Ectodermal cell (in vitro differentiated cells): Measurements from ENCODE around the gene SOX3.

Experiments
- H3K27ac ChIP-seq: 2 replicates; pipeline ENCODE4 v1.7.0; 2013; ENCODE audit warnings: mild to moderate bottlenecking, low read depth, low read length; ENCODE audit not compliant: insufficient read depth, poor library complexity, severe bottlenecking
- H3K27me3 ChIP-seq: 2 replicates; pipeline ENCODE4 v1.7.0; 2013; ENCODE audit warnings: mild to moderate bottlenecking, low read length; ENCODE audit not compliant: insufficient read depth, control insufficient read depth, poor library complexity, severe bottlenecking
- H3K36me3 ChIP-seq: one replicate; pipeline ENCODE4 v1.7.0; 2013; ENCODE audit warnings: low read length; ENCODE audit not compliant: control insufficient read depth, insufficient read depth
- H3K4me1 ChIP-seq: one replicate; pipeline ENCODE4 v1.7.0; 2013; ENCODE audit warnings: low read length; ENCODE audit not compliant: control insufficient read depth, insufficient read depth
- H3K4me3 ChIP-seq: 2 replicates; pipeline ENCODE4 v1.7.0; 2013; ENCODE audit warnings: low read depth, low read length, control low read depth; ENCODE audit not compliant: insufficient read depth
- H3K9me3 ChIP-seq: 2 replicates; pipeline ENCODE4 v1.7.0; 2013; ENCODE audit warnings: mild to moderate bottlenecking, low read length, moderate library complexity; ENCODE audit not compliant: control insufficient read depth
- WGBS, 2 experiments: methylation state at CpG; one replicate each; pipeline ENCODE4 v1.1.7; 2013; ENCODE audit warnings: missing lambda C conversion rate in 2 of 2; 5-methylcytosine and 5-hydroxymethylcytosine counted together

SOX3 gene

DNA sequence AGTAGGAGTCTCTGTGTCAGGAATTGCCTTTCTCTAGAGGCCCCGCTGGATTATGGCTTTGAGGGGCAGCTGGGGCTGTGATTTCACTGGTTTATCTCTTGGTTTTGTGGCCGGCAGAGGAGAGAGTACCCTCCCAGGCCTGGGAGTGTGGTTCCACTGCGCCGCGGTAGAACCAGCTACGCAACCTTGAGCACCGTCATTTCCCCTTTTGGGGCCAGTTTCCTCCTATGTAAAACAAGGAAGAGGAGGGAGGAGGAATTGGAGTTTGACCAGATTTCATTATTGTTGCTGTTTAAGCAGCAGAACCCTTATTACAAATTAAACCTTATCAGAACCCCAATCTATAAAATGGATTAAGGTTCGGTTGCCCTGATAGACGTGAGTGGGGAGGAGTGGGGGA lies 4.4 kb downstream of the SOX3 start:
- no peak overlapping the region for H3K4me3 ChIP-seq
- H3K9me3 ChIP-seq: no peaks in the 10 kb centered on the region
- H3K27me3 ChIP-seq: peaks cover 44% of the 10 kb centered on the region
- peak overlapping the region; percentile 8 for H3K27ac ChIP-seq
- no peaks in the 10 kb centered on the region for H3K36me3 ChIP-seq
- H3K4me1 ChIP-seq: peaks cover 6% of the 10 kb centered on the region
- WGBS, 2 experiments: 10 to 36% methylated on average over 7 to 9 of the region's 9 CpGs

DNA sequence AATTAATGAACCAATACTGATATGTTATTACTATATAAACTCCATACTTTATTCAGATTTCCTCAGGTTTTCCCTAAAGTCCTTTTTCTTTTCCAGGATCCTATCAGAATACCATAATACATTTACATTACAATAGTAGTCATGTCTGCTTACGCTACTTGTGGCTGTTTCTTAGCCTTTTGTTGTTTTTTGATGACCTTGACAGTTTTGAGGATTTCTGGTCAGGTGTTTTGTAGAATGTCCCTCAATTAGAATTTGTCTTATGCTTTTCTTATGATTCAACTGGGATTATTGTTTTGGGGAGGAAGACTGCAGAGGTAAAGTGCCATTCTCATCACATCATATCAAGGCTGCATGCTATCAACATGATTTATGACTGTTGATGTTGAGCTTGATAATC lies 9.1 kb downstream of the SOX3 start:
- no peak overlapping the region for H3K27ac ChIP-seq
- peaks cover 6% of the 10 kb centered on the region for H3K4me1 ChIP-seq
- H3K36me3 ChIP-seq: no peaks in the 10 kb centered on the region
- no peak overlapping the region for H3K4me3 ChIP-seq
- 100% methylated on average over 1 of the region's 1 CpG; no CpG with 5 or more reads in 1 of the 2 experiments for WGBS, 2 experiments
- peaks cover 8% of the 10 kb centered on the region for H3K27me3 ChIP-seq
- H3K9me3 ChIP-seq: no peaks in the 10 kb centered on the region

DNA sequence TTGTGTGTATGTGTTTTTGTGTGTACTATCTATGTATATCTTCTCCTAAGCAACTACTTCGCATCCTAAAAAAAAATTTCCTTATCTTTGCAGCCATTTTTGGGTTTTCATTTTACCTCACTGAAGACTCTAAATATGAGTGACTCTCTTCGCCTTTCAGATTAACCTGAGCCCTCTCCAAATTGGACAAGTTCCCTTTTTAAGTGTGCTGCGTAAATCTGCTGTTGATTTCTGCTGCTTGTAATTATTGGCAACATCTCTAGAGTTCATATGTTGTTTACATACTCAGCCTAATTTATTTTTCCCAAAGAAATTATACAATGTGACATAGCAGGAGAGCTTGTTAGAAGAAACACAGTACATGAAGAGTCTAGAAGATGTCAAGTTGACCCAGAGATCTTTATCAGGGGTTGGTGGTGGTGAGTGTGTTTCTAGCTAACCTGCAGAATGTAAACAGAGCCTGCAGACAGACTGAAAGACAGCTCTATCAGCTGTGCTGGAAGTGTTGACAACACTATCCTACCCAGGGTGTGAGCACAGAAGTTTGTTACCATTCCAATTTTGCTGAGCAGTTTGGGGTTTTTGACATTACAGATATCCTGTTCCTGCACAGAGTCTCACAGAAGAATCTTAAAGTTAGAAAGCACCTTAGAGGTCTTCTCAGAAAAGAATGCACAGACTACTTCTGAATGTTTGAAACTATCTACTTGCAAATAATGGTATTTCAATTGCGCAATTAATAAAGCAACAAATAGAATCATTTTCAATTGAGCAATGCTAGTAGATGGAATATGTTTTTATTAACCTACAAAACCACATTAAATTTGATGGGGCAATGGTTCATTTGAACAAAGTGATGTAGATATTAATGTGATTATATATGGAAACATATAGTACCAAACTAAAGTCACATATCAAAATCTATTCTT lies 12.5 kb downstream of the SOX3 start:
- WGBS, 2 experiments: 94 to 100% methylated on average over 3 of the region's 4 CpGs
- H3K27me3 ChIP-seq: no peaks in the 10 kb centered on the region
- no peaks in the 10 kb centered on the region for H3K4me1 ChIP-seq
- H3K27ac ChIP-seq: no peak overlapping the region
- no peak overlapping the region for H3K4me3 ChIP-seq
- no peaks in the 10 kb centered on the region for H3K36me3 ChIP-seq
- no peaks in the 10 kb centered on the region for H3K9me3 ChIP-seq

DNA sequence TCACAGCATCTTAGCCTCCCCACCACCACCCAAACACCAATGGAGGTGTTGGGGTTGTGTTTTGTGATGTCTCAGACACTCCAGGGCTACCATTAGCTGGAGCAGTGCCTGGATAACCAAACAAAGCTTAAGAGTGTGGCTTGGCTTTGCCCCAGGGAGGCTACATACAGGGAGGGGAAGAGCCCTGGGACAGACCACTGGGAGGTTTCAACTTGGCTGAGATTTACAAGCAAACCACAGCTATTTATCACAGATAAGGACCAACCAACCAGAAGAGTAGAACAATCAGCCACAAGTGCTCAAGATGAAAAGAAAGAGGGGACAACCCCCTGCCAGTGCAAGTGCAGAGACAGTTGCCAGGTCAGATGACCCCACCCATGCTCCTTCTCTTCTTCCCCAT lies 24.1 kb downstream of the SOX3 start:
- Histone ChIP-seq H3K27ac (no peak overlapping the region), H3K4me1 (no peaks in the 10 kb centered on the region), H3K36me3 (no peaks in the 10 kb centered on the region), H3K9me3 (no peaks in the 10 kb centered on the region), H3K4me3 (no peak overlapping the region), H3K27me3 (no peaks in the 10 kb centered on the region)

DNA sequence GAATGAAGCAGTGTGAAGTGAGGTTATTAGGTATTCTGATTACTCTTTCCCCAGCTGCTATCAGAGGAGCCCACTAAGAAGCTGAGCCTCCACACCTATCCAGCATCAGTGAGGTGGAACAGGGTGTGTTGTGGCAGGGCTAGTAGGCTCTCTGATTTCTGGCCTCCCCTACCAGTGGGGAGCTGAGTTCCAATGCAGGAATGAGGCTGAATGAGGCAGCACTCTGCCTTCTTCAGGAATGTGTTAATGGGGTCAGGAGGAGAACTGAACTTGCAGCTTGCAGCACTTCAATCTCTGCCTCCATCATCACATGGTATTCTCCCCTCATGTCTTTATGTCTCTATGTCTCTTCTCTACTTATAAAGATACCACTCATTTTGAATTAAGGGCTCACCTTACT lies 26.9 kb downstream of the SOX3 start:
- Histone ChIP-seq H3K36me3 (no peaks in the 10 kb centered on the region), H3K27ac (no peak overlapping the region), H3K9me3 (no peaks in the 10 kb centered on the region), H3K27me3 (no peaks in the 10 kb centered on the region), H3K4me1 (no peaks in the 10 kb centered on the region), H3K4me3 (no peak overlapping the region)

DNA sequence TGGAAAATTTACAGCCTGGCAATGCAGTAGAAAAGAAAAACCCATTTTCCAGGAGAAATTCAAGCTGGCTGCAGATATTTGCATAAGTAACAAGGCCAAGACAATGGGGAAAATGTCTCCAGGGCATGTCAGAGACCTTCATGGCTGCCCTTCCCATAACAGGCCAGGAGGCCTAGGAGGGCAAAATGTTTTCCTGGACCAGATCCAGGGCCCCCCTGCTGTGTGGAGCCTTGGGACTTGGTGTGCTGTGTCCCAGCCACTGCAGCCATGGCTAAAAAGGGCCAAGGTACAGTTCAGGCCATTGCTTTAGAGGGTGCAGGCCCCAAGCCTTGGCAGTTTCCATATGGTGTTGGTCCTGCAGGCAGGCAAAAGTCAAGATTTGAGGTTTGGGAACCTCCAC lies 29.8 kb downstream of the SOX3 start:
- no peaks in the 10 kb centered on the region for H3K36me3 ChIP-seq
- H3K9me3 ChIP-seq: no peaks in the 10 kb centered on the region
- H3K4me3 ChIP-seq: no peak overlapping the region
- no peaks in the 10 kb centered on the region for H3K27me3 ChIP-seq
- H3K4me1 ChIP-seq: no peaks in the 10 kb centered on the region
- H3K27ac ChIP-seq: no peak overlapping the region

DNA sequence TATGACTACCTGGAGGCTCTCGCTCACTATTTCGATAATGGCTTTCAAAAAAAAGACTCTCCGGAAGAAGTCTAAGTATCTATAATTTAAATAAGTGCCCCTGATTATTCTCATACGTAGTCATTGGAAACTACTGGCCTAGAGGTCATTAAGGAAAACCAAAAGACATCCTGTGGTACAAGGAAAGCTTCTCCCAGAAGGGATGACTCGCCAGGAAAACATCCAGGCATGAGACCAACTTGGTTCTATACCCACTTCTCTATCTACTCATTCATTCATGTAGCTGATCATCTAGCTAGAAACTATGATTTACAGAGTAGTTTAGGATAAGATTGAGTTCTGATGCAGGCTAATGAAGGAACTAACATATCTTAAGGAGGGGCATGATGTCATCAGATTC lies 37.7 kb downstream of the SOX3 start:
- Histone ChIP-seq H3K36me3 (no peaks in the 10 kb centered on the region), H3K27me3 (no peaks in the 10 kb centered on the region), H3K4me3 (no peak overlapping the region), H3K4me1 (no peaks in the 10 kb centered on the region), H3K9me3 (no peaks in the 10 kb centered on the region), H3K27ac (no peak overlapping the region)
- 89 to 92% methylated on average over 3 to 5 of the region's 5 CpGs for WGBS, 2 experiments
